Measurements from ENCODE around the gene CCL4L2.
"Not testable (repeated sequence)": the region's sequence is repeated elsewhere in the genome, so short reads cannot be mapped to it uniquely, and the experiment has no call there.

DNA sequence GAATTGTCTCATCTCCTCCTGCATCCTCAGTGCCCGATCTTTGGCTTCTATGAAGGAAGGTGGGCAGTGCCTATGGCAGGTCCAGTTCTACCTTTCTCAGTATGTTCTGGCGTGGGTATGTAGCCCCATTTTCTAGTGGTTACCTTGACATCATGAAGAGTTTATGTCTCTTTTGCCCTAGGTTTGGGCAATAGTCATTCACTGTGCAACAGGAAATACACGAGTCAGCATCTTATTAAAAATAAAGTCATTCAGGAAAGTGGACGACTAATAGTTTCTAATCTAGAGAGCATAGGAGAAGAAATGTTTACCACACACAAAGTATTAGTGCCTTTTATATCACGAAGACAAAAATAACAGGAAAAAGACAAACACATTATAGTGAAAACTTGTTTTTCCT, 20.9 kb upstream of the CCL4L2 start:
- TF ChIP-seq TAF1 (IDR thresholded peaks at IDR 0.05; ENCODE audit: borderline replicate concordance, low read depth, low read length); MEF2A (IDR thresholded peaks at IDR 0.05; ENCODE audit: borderline replicate concordance, low read depth); SMC3 (IDR thresholded peaks at IDR 0.05; ENCODE audit: low read depth, low read length); YY1 (IDR thresholded peaks at IDR 0.05; ENCODE audit: low read depth); TCF12 (IDR thresholded peaks at IDR 0.05); SIN3A (IDR thresholded peaks at IDR 0.05; ENCODE audit: borderline replicate concordance, low read depth, low read length); TEAD4 (IDR thresholded peaks at IDR 0.05; ENCODE audit: borderline replicate concordance, insufficient read depth); POLR2AphosphoS5 (IDR thresholded peaks at IDR 0.05; ENCODE audit: low read depth, low read length); FOXM1 (IDR thresholded peaks at IDR 0.05; ENCODE audit: low read depth): not testable (repeated sequence)
- TF ChIP-seq, protein P1, sequence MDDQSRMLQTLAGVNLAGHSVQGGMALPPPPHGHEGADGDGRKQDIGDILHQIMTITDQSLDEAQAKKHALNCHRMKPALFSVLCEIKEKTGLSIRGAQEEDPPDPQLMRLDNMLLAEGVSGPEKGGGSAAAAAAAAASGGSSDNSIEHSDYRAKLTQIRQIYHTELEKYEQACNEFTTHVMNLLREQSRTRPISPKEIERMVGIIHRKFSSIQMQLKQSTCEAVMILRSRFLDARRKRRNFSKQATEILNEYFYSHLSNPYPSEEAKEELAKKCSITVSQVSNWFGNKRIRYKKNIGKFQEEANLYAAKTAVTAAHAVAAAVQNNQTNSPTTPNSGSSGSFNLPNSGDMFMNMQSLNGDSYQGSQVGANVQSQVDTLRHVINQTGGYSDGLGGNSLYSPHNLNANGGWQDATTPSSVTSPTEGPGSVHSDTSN (IDR thresholded peaks at IDR 0.05), result not testable (repeated sequence)
- TF ChIP-seq, protein P2, sequence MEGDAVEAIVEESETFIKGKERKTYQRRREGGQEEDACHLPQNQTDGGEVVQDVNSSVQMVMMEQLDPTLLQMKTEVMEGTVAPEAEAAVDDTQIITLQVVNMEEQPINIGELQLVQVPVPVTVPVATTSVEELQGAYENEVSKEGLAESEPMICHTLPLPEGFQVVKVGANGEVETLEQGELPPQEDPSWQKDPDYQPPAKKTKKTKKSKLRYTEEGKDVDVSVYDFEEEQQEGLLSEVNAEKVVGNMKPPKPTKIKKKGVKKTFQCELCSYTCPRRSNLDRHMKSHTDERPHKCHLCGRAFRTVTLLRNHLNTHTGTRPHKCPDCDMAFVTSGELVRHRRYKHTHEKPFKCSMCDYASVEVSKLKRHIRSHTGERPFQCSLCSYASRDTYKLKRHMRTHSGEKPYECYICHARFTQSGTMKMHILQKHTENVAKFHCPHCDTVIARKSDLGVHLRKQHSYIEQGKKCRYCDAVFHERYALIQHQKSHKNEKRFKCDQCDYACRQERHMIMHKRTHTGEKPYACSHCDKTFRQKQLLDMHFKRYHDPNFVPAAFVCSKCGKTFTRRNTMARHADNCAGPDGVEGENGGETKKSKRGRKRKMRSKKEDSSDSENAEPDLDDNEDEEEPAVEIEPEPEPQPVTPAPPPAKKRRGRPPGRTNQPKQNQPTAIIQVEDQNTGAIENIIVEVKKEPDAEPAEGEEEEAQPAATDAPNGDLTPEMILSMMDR (IDR thresholded peaks at IDR 0.05), result not testable (repeated sequence)
- TF ChIP-seq, protein P3, sequence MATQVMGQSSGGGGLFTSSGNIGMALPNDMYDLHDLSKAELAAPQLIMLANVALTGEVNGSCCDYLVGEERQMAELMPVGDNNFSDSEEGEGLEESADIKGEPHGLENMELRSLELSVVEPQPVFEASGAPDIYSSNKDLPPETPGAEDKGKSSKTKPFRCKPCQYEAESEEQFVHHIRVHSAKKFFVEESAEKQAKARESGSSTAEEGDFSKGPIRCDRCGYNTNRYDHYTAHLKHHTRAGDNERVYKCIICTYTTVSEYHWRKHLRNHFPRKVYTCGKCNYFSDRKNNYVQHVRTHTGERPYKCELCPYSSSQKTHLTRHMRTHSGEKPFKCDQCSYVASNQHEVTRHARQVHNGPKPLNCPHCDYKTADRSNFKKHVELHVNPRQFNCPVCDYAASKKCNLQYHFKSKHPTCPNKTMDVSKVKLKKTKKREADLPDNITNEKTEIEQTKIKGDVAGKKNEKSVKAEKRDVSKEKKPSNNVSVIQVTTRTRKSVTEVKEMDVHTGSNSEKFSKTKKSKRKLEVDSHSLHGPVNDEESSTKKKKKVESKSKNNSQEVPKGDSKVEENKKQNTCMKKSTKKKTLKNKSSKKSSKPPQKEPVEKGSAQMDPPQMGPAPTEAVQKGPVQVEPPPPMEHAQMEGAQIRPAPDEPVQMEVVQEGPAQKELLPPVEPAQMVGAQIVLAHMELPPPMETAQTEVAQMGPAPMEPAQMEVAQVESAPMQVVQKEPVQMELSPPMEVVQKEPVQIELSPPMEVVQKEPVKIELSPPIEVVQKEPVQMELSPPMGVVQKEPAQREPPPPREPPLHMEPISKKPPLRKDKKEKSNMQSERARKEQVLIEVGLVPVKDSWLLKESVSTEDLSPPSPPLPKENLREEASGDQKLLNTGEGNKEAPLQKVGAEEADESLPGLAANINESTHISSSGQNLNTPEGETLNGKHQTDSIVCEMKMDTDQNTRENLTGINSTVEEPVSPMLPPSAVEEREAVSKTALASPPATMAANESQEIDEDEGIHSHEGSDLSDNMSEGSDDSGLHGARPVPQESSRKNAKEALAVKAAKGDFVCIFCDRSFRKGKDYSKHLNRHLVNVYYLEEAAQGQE (IDR thresholded peaks at IDR 0.05; ENCODE audit: low read depth, low read length), result not testable (repeated sequence)
- TF ChIP-seq, protein P4, sequence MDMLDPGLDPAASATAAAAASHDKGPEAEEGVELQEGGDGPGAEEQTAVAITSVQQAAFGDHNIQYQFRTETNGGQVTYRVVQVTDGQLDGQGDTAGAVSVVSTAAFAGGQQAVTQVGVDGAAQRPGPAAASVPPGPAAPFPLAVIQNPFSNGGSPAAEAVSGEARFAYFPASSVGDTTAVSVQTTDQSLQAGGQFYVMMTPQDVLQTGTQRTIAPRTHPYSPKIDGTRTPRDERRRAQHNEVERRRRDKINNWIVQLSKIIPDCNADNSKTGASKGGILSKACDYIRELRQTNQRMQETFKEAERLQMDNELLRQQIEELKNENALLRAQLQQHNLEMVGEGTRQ (IDR thresholded peaks at IDR 0.05; ENCODE audit: borderline replicate concordance, low read depth, low read length), result not testable (repeated sequence)

All from SK-N-SH (cell line).